Measurements from ENCODE around the gene CNOT6.

DNA sequence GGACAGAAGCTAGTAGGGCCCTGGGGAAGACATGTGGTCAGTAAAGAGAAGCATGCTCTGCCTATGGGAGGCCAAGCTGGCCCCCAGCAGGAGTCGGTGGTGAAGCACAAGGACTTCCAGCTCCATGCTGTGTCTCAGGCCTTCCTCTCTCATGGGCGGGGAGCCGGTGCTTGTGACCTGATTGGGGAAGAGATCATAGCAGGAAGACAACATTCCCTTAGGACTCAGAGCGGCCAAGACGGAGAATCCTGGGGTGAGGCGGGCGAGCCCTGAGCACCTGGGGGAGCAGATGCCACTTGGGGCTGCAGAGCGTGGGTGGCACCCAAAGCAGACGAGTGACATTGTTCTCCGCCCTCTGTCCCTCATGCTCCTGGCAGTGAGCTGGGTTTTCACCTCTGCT lies 33.3 kb upstream of the CNOT6 start:
- TF ChIP-seq, protein P1, sequence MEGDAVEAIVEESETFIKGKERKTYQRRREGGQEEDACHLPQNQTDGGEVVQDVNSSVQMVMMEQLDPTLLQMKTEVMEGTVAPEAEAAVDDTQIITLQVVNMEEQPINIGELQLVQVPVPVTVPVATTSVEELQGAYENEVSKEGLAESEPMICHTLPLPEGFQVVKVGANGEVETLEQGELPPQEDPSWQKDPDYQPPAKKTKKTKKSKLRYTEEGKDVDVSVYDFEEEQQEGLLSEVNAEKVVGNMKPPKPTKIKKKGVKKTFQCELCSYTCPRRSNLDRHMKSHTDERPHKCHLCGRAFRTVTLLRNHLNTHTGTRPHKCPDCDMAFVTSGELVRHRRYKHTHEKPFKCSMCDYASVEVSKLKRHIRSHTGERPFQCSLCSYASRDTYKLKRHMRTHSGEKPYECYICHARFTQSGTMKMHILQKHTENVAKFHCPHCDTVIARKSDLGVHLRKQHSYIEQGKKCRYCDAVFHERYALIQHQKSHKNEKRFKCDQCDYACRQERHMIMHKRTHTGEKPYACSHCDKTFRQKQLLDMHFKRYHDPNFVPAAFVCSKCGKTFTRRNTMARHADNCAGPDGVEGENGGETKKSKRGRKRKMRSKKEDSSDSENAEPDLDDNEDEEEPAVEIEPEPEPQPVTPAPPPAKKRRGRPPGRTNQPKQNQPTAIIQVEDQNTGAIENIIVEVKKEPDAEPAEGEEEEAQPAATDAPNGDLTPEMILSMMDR (IDR thresholded peaks at IDR 0.05), result no peak
- TF ChIP-seq EZH2 (IDR thresholded peaks at IDR 0.05) (no peak), EZH2phosphoT487 (IDR thresholded peaks at IDR 0.05) (no peak)
